GM18907 (cell line): ENCODE results near the gene ASB13.
"Not testable (repeated sequence)": the region's sequence is repeated elsewhere in the genome, so short reads cannot be mapped to it uniquely, and the experiment has no call there.

Source experiments
- ATAC-seq: cut with Tn5 transposase; IDR thresholded peaks from one replicate; pipeline ENCODE4 v1.9.1; 2021; ENCODE audit warnings: mild to moderate bottlenecking, moderate library complexity; ENCODE audit not compliant: unreplicated experiment

The ASB13 gene

GRCh38 chr10:5625992-5626777 is 40.2 kb downstream of the ASB13 start:
- ATAC-seq: no peak

GRCh38 chr10:5624701-5625100 is 41.7 kb downstream of the ASB13 start:
- no peak for ATAC-seq

- peak; percentile 95 for ATAC-seq
Observed at GRCh38 chr10:5623081-5623748, 43.2 kb downstream of the ASB13 start.

- no peak for ATAC-seq
Observed at GRCh38 chr10:5622186-5622960, 44.0 kb downstream of the ASB13 start.

DNA sequence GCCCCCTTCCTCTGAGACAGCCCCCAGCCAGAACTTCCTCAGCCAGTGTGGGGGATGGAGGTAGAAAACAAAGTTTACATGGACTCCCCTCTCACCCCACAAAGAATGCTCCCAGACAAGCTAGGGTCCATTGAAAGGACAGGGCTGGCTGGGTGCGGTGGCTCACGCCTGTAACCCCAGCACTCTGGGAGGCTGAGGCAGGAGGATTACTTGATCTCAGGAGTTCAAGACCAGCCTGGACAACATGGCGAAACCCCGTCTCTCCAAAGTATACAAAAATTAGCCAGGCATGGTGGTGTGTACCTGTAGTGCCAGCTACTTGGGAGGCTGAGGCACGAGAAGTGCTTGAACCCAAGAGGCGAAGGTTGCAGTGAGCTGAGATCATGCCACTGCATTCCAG is 45.0 kb downstream of the ASB13 start:
- ATAC-seq: not testable (repeated sequence)

DNA sequence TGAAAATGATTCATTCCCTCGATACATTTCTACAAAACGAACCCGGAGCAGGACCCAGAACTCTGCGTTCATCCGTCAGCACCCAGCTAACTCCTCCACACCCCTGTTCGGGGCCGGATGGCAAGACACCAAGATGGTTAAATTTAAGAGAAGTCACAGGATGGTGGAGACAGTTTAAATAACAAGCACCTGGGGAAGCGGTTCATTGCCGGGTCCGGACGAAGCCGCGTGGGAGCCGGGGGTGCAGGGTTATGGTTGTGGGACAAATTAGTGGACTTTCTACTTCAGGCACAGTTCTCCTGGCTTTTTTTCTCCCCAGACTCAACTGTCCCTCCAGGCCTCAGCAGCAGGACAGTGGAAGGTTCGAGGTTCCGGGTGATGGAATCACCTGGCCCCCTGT is 45.4 kb downstream of the ASB13 start:
- no peak for ATAC-seq

DNA sequence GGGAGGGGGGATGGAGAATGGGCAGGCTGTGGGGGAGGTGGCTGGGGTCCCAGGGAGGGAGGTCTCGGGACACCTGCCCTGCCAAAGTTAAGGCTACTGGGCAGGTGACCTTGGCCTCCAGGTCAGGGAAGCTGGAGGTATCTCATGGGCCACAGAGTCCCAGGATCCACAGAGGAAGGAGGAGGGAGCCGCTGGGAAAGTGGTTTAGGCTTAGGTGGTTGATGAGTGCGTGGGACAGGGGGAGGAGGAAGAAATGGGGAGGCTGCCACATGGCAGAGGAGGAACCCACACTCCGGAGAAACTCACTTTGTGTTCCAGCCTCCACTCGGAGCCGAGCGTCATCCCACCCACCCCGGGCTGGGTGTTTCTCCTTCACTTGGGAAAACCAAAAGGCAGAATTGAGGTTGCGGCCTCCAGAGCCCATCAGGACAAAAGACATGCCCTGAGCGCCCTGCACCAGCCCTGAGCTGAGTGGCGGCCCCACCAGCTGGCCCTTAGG is 46.1 kb downstream of the ASB13 start:
- ATAC-seq: no peak

- no peak for ATAC-seq
Observed at GRCh38 chr10:5619362-5620211, 46.8 kb downstream of the ASB13 start.

DNA sequence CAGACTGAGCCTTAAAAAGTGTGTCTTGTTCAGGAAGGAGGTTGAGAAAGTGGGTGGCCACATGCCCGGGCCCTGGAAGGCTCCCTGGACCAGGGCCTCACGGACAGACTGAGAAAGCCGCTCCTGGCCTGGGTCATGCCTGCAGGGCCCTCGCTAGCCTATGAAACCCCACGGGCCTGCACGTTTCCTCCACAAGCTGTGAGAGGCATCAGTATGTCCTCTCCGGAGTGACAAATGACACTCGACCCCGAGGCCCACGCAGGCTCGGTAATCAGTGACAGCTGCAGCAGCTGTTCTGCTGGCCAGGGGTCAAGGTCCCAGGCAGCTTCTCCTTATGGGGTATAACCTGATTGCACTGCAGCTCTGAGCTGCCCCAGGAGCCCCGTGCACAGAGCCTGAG is 47.6 kb downstream of the ASB13 start:
- ATAC-seq: no peak

GRCh38 chr10:5618042-5618441 is 48.4 kb downstream of the ASB13 start:
- ATAC-seq: no peak

DNA sequence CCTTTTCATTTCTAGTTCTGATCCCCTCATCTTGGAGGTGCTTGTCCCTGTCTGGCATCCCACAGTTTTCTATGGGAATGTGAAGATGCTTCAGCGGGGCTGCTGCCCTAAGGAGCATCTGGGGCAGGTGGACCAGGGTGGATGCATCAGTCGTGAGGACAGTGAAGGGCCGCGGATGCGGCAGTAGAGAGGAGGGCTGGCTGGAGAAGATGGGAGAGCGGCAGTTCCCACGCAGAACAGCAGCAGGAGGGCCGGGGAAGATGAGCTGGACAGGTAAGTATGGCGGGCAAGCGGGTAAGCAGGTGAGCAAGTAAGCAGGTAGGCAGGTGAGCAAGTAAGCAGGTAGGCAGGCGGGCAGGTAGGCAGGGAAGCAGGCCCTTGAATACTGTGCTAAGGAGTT is 48.9 kb downstream of the ASB13 start:
- no peak for ATAC-seq

GRCh38 chr10:5616836-5617235 is 49.6 kb downstream of the ASB13 start:
- no peak for ATAC-seq

DNA sequence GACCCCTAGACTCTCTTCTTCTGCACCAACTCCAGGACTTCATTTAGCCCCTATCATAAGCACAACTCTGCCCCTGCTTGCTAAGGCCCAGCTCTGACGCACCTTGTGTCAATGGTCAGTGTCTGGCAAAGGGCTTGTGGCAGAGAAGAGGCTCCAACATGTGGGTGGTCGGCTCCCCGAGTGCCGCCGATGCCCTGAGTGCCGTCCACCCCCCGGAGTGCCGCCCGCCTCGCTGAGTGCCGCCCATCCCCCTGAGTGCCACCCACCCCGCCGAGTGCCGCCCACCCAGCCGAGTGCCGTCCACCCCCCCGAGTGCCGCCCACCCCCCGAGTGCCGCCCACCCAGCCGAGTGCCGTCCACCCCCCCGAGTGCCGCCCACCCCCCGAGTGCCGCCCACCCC is 50.3 kb downstream of the ASB13 start:
- ATAC-seq: no peak

- ATAC-seq: no peak
Observed at GRCh38 chr10:5615316-5615715, 51.1 kb downstream of the ASB13 start.

- no peak for ATAC-seq
Observed at GRCh38 chr10:5614155-5614721, 52.2 kb downstream of the ASB13 start.

GRCh38 chr10:5613481-5614154 is 52.8 kb downstream of the ASB13 start:
- ATAC-seq: no peak

- ATAC-seq: no peak
Observed at GRCh38 chr10:5611899-5612680, 54.3 kb downstream of the ASB13 start.

DNA sequence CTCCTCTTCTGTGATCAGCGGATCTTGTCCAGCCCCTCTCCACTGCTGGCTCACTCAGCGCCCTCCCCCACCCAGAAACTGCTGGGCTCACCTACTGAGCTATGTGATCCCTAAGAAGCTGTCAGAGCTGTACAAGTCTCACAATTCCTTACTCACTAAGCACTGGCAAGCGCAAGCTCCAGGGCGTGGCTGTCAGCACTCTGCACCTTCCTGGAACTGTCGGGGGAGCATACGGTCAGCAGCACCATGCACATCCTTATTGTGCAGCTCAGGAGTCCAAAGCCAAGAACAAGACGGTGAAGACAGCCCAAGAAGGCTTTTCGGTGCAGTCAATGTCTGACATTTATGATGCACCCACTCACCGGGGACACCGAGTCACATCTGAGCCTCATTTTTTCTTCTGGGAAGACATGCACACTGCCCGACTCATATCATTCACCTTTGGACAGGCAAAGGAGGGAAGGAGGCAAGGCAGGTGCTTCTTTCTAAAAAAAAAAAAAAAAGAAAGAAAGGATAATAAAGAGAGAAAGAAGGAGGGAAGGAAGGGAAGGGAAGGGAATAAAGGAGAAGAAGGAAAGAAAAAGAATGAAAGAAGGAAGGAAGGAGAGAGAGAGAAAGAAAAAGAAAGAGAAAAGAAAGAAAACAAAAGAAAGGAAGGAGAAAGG is 56.3 kb downstream of the ASB13 start:
- ATAC-seq: no peak
